LNCaP clone FGC (cell line): ENCODE data around the gene KIAA1217.

Experiments
- DNase-seq: peaks from one replicate; pipeline ENCODE4 v3.0.0-alpha.2; 2011; ENCODE audit warnings: low read depth
- H3K4me3 ChIP-seq: 2 replicates; pipeline ENCODE4 v1.5.1; 2011; ENCODE audit warnings: mild to moderate bottlenecking, low read depth, low read length, control low read depth
- CTCF ChIP-seq: IDR thresholded peaks from 2 replicates; pipeline ENCODE4 v1.5.1; 2012; ENCODE audit warnings: mild to moderate bottlenecking; ENCODE audit not compliant: control insufficient read depth, insufficient read depth; ENCODE audit errors: extremely low read depth

The KIAA1217 gene

GRCh38 chr10:24239289-24240040 lies 30.5 kb downstream of the KIAA1217 start:
- no peak for DNase-seq
- TF ChIP-seq CTCF: no peak
- H3K4me3 ChIP-seq: peak overlapping the region; percentile 48

DNA sequence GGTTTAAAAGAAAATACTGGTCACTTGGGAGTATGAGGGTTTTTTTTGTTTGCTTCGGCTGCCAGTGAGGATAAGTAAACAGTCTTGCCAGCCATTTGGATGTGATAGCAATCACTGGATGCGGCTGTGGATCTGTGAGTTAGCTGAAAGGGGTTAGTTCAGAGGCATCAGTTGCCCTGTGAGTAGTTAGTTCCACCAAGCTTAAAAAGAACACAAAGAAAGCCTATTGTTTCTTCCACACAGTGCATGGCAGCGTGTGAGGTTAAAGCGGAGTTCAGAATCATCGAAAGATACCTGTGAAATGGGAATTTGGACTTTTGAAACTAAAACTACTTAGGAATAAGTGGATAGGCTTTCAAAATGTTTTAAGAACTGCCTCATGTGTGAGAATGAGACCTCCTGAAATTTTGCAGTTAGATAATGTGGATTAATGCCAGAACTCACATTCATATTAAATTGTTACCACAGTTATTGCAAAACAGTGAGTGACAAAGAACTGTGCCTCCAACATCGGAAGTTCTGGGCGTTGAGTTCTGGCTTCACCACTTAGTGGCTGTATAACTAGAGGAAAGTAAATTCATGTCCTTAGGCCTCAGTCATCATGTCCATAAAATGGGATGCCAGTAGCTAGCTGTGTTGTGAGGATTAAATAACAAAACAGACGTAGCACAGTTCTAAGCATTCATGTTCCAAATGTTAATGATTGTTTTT lies 31.3 kb downstream of the KIAA1217 start:
- peak overlapping the region; percentile 48 for H3K4me3 ChIP-seq
- no peak for TF ChIP-seq CTCF
- peak; percentile 36 for DNase-seq

DNA sequence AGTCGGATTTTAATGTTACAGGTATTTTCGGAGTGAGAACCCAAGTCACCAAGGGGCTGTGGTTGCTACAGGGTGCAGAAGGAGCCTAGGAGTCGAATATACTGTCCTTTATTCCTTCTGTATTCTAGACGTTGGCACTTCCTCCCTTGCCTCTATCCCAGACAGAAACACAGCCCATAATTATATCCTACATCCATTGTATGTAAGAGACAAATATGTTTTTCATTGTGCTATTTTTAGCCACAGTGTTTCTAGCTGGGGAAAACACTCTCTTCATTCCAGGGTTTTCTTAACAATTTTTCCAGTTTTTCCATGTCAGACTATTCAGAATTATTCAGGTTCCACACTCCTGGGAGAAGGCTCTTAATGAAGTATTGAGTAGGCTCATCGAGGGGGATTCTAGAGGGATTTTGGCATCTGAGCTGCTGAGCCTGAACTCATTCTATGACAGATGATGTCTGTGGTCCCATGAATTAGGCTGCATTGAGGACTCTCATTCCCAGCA lies 32.6 kb downstream of the KIAA1217 start:
- no peak for DNase-seq

DNA sequence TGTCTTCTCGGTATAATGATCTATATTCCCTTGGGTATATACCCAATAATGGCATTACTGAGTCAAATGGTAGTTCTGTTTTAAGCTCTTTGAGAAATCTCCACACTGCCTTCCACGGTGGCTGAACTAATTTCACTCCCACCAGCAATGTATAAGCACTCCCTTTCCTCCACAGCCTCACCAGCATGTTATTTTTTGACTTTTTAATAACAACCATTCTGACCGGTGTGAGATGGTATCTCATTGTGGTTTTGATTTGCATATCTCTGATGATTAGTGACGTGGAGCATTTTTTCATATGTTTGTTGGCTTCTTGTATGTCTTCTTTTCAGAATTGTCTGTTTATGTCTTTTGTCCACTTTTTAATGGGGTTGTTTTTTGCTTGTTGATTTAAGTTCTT lies 33.6 kb downstream of the KIAA1217 start:
- no peak overlapping the region for H3K4me3 ChIP-seq
- TF ChIP-seq CTCF: no peak
- DNase-seq: no peak

More for the DNA sequence above, 32.6 kb downstream of the KIAA1217 start:
- no peak for TF ChIP-seq CTCF
- no peak overlapping the region for H3K4me3 ChIP-seq

DNA sequence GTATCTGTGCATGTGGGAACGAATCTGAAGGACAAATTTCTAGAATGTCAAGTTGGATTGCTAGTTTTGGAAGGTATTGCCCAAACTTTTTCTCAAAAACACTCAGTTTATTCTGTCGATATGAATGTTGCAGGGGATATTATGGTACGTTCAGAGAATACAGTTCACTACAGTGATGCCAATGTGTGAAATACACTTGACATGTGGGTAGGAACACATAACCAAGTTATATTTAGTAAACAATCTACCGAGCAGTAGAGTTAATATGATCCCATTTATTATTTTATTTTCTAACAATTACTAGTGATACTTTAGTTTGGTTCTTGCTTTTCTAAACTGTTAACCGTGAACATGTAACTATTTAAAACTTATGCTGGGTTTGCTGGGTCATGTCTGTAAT lies 37.4 kb downstream of the KIAA1217 start:
- H3K4me3 ChIP-seq: no peak overlapping the region
- TF ChIP-seq CTCF: no peak
- no peak for DNase-seq

GRCh38 chr10:24247841-24248240 lies 38.9 kb downstream of the KIAA1217 start:
- no peak for DNase-seq
- no peak overlapping the region for H3K4me3 ChIP-seq
- no peak for TF ChIP-seq CTCF
